IMR-90 (cell line): ENCODE results near the gene MLX. TPM values are rescaled to one million over a fixed set of nuclear protein-coding genes. Genes with fewer than 3 reads are reported as not detected.

Experiments used
- ATAC-seq: fragments of 200-7000 bp; cut with Tn5 transposase; 2 replicates; pipeline ENCODE4 v1.9.1; 2020; ENCODE audit warnings: low read depth, mild to moderate bottlenecking, moderate library complexity
- BruUV-seq: library from RNA; stranded (reverse); fragments of 400-500 nt; replicated peaks from 2 replicates; lab custom pipeline; 2021; lab: Mats Ljungman, UMichigan
- CTCF ChIA-PET: fragments of 300-600 bp; formaldehyde crosslinking; extraction: SDS; loops from one replicate; lab custom pipeline; 2021; ENCODE audit warnings: antibody characterized with exemption; lab: Yijun Ruan, JAX
- POLR2A ChIA-PET: fragments of 300-600 bp; sonication (Branson Sonifier 250); formaldehyde crosslinking; loops from one replicate; lab custom pipeline; 2022; ENCODE audit warnings: antibody characterized with exemption; ENCODE audit not compliant: unreplicated experiment; lab: Charles Lee
- DNase-seq: peaks from one replicate; pipeline ENCODE4 v3.0.0; 2013
- H2AFZ ChIP-seq: replicated peaks from 2 replicates; pipeline ENCODE3; 2013; ENCODE audit warnings: low read length, mild to moderate bottlenecking; ENCODE audit not compliant: poor library complexity
- H2AK5ac ChIP-seq: 2 replicates; pipeline ENCODE4 v1.6.1; 2013; ENCODE audit warnings: low read depth, low read length, inconsistent platforms
- H2AK9ac ChIP-seq: replicated peaks from 2 replicates; pipeline ENCODE3; 2013; ENCODE audit warnings: mild to moderate bottlenecking, low read depth, low read length, moderate library complexity; ENCODE audit not compliant: poor library complexity
- H2BK120ac ChIP-seq: 2 replicates; pipeline ENCODE4 v1.6.1; 2013; ENCODE audit warnings: low read depth, low read length, inconsistent platforms
- H2BK15ac ChIP-seq: 3 replicates; pipeline ENCODE4 v1.6.1; 2013; ENCODE audit warnings: low read depth, low read length, inconsistent platforms
- H2BK20ac ChIP-seq: 2 replicates; pipeline ENCODE4 v1.6.1; 2013; ENCODE audit warnings: low read depth, mild to moderate bottlenecking, inconsistent platforms, low read length, moderate library complexity
- H2BK5ac ChIP-seq: 2 replicates; pipeline ENCODE4 v1.6.1; 2013; ENCODE audit warnings: mild to moderate bottlenecking, low read depth, low read length, inconsistent platforms; ENCODE audit not compliant: poor library complexity, severe bottlenecking
- H3K14ac ChIP-seq: replicated peaks from 2 replicates; pipeline ENCODE4 v1.6.1; 2013; ENCODE audit warnings: low read depth, low read length, inconsistent platforms
- H3K18ac ChIP-seq: 2 replicates; pipeline ENCODE4 v1.6.1; 2013; ENCODE audit warnings: low read depth, low read length, control low read depth
- H3K23ac ChIP-seq: 2 replicates; pipeline ENCODE4 v1.6.1; 2013; ENCODE audit warnings: low read depth, low read length, inconsistent platforms
- H3K27ac ChIP-seq: 2 replicates; pipeline ENCODE4 v1.5.1; 2013; ENCODE audit warnings: mild to moderate bottlenecking, control low read depth, low read length; ENCODE audit not compliant: insufficient read depth
- H3K27me3 ChIP-seq: 2 replicates; pipeline ENCODE4 v1.6.1; 2013; ENCODE audit warnings: low read length; ENCODE audit not compliant: control insufficient read depth, insufficient read depth
- H3K36me3 ChIP-seq: 2 replicates; pipeline ENCODE4 v1.6.1; 2013; ENCODE audit warnings: low read length, mixed read lengths; ENCODE audit not compliant: control insufficient read depth, insufficient read depth
- H3K4ac ChIP-seq: 2 replicates; pipeline ENCODE4 v1.6.1; 2013; ENCODE audit warnings: low read depth, low read length, inconsistent platforms
- H3K4me1 ChIP-seq: 2 replicates; pipeline ENCODE4 v1.6.1; 2013; ENCODE audit warnings: low read length, mixed read lengths; ENCODE audit not compliant: control insufficient read depth, insufficient read depth
- H3K4me2 ChIP-seq: 2 replicates; pipeline ENCODE4 v1.6.1; 2013; ENCODE audit warnings: low read depth, mild to moderate bottlenecking, control low read depth, low read length, moderate library complexity
- H3K4me3 ChIP-seq: 2 replicates; pipeline ENCODE4 v1.5.1; 2013; ENCODE audit warnings: low read depth, mild to moderate bottlenecking, control low read depth, low read length, moderate library complexity; ENCODE audit not compliant: insufficient read depth
- H3K56ac ChIP-seq: 2 replicates; pipeline ENCODE4 v1.6.1; 2013; ENCODE audit warnings: low read length, inconsistent platforms; ENCODE audit not compliant: insufficient read depth; ENCODE audit errors: extremely low read depth
- H3K79me1 ChIP-seq, 2 experiments: 2 replicates each; pipeline ENCODE4 v1.6.1; 2013; ENCODE audit warnings: low read length in 2 of 2, inconsistent platforms in 1 of 2, low read depth in 1 of 2
- H3K9ac ChIP-seq: 2 replicates; pipeline ENCODE4 v1.6.1; 2013; ENCODE audit warnings: low read depth, low read length, control low read depth
- H3K9me1 ChIP-seq: 2 replicates; pipeline ENCODE4 v1.6.1; 2013; ENCODE audit warnings: low read length, inconsistent platforms; ENCODE audit not compliant: insufficient read depth
- H3K9me3 ChIP-seq: 2 replicates; pipeline ENCODE4 v1.6.1; 2013; ENCODE audit warnings: low read length; ENCODE audit not compliant: control insufficient read depth, insufficient read depth
- H4K20me1 ChIP-seq: 2 replicates; pipeline ENCODE4 v1.6.1; 2013; ENCODE audit warnings: low read length, inconsistent platforms; ENCODE audit not compliant: insufficient read depth
- H4K5ac ChIP-seq: 2 replicates; pipeline ENCODE4 v1.6.1; 2013; ENCODE audit warnings: mild to moderate bottlenecking, low read depth, low read length, control low read depth
- H4K8ac ChIP-seq, 2 experiments: 2 replicates each; pipeline ENCODE4 v1.6.1; 2013; ENCODE audit warnings: low read depth in 2 of 2, low read length in 2 of 2, control low read depth in 1 of 2, inconsistent platforms in 1 of 2
- H4K91ac ChIP-seq: 2 replicates; pipeline ENCODE4 v1.6.1; 2013; ENCODE audit warnings: low read depth, low read length, inconsistent platforms; ENCODE audit not compliant: insufficient read depth
- BHLHE40 ChIP-seq: fragments of 150-350 bp; IDR thresholded peaks from 2 replicates; pipeline ENCODE4 v1.6.1; 2016; ENCODE audit warnings: mild to moderate bottlenecking, low read depth, low read length
- CEBPB ChIP-seq: IDR thresholded peaks from 2 replicates; pipeline ENCODE4 v1.6.1; 2012; ENCODE audit warnings: low read depth, low read length, improper control_type of control experiment
- CHD1 ChIP-seq: IDR thresholded peaks from 2 replicates; pipeline ENCODE4 v1.6.1; 2012; ENCODE audit warnings: low read depth, low read length, improper control_type of control experiment
- CTCF ChIP-seq: conservative IDR thresholded peaks from 2 replicates; pipeline ENCODE4 v1.5.1; 2012; ENCODE audit warnings: mild to moderate bottlenecking, low read depth, low read length, improper control_type of control experiment
- ELK1 ChIP-seq: fragments of 150-350 bp; IDR thresholded peaks from 2 replicates; pipeline ENCODE4 v1.6.1; 2016; ENCODE audit warnings: low read depth, mild to moderate bottlenecking, low read length, moderate library complexity, borderline replicate concordance
- FOS ChIP-seq: fragments of 150-350 bp; IDR thresholded peaks from 2 replicates; pipeline ENCODE4 v1.6.1; 2016; ENCODE audit warnings: low read depth, low read length
- MAFK ChIP-seq: IDR thresholded peaks from 2 replicates; pipeline ENCODE4 v1.6.1; 2012; ENCODE audit warnings: low read depth, low read length, improper control_type of control experiment
- MAZ ChIP-seq: IDR thresholded peaks from 2 replicates; pipeline ENCODE4 v1.6.1; 2012; ENCODE audit warnings: low read depth, mild to moderate bottlenecking, low read length, improper control_type of control experiment, moderate library complexity, borderline replicate concordance
- MXI1 ChIP-seq: IDR thresholded peaks from 2 replicates; pipeline ENCODE4 v1.6.1; 2012; ENCODE audit warnings: low read depth, mild to moderate bottlenecking, low read length, moderate library complexity, borderline replicate concordance
- NFE2L2 ChIP-seq: fragments of 150-350 bp; IDR thresholded peaks from 2 replicates; pipeline ENCODE4 v1.6.1; 2016; ENCODE audit warnings: low read depth, mild to moderate bottlenecking, low read length
- POLR2A ChIP-seq: IDR thresholded peaks from 2 replicates; pipeline ENCODE4 v1.6.1; 2012; ENCODE audit warnings: mild to moderate bottlenecking, low read depth, low read length
- RAD21 ChIP-seq: IDR thresholded peaks from 2 replicates; pipeline ENCODE4 v1.6.1; 2012; ENCODE audit warnings: low read length, improper control_type of control experiment
- RCOR1 ChIP-seq: IDR thresholded peaks from 2 replicates; pipeline ENCODE4 v1.6.1; 2012; ENCODE audit warnings: mild to moderate bottlenecking, low read length, improper control_type of control experiment; ENCODE audit not compliant: insufficient replicate concordance
- RFX5 ChIP-seq: IDR thresholded peaks from 2 replicates; pipeline ENCODE4 v1.8.0; 2012; ENCODE audit warnings: low read depth, mild to moderate bottlenecking, low read length, moderate library complexity
- SMC3 ChIP-seq: fragments of 150-350 bp; IDR thresholded peaks from 2 replicates; pipeline ENCODE4 v1.6.1; 2016; ENCODE audit warnings: low read depth, mild to moderate bottlenecking, antibody characterized with exemption, low read length, moderate library complexity
- WGBS, 2 experiments: methylation state at CpG; one replicate each; pipeline versions ENCODE4 v1.1.5 to v1.1.7; 2013; ENCODE audit warnings: missing lambda C conversion rate in 2 of 2; ENCODE audit not compliant: insufficient read length in 1 of 2; ENCODE audit errors: extremely low coverage in 2 of 2; 5-methylcytosine and 5-hydroxymethylcytosine counted together
- dilution Hi-C: fragments of 300-500 bp; cut with HindIII; formaldehyde crosslinking; loops from one replicate; pipeline ENCODE4 v1.14.3; 2018; ENCODE audit warnings: low sequenced_read_pairs; ENCODE audit not compliant: unreplicated experiment
- in situ Hi-C: fragments of 300-500 bp; cut with MboI; formaldehyde crosslinking; loops from 3 replicates; pipeline ENCODE4 v1.14.3; 2019; ENCODE audit warnings: low sequenced_read_pairs, inconsistent platforms, mixed read lengths
- intact Hi-C: fragments of 100-400 bp; cut with micrococcal nuclease; formaldehyde crosslinking; loops from 2 replicates; pipeline ENCODE4 v1.10.0; 2022
- polyA plus RNA-seq, 3 experiments: library from polyadenylated mRNA; depleted of rRNA; stranded (reverse); fragments of >200 nt; gene quantifications; 2 replicates each; pipeline ENCODE4 v1.2.3, GENCODE V29; 2012; ENCODE audit warnings: low replicate concordance in 1 of 3
- total RNA-seq: library from RNA; depleted of rRNA; stranded (reverse); fragments of >200 nt; gene quantifications from 2 replicates; pipeline ENCODE4 v1.2.3, GENCODE V29; 2012

MLX gene
- total and polyA plus RNA-seq, 2 of the 4 experiments (the other 2 are of a cell fraction), result 37.8 to 45.6 TPM

- POLR2A ChIA-PET, result no interaction called here
These were observed 18.0 kb downstream of the MLX start for GRCh38 chr17:42584880-42585279.

More at GRCh38 chr17:42584880-42585279, 18.0 kb downstream of the MLX start:
- Histone ChIP-seq H3K9me1 (no peaks in the 10 kb centered on the region; the same call in 1 of the 2 replicates), H3K4me2 (no peak overlapping the region), H4K91ac (no peak overlapping the region), H3K4me1 (no peaks in the 10 kb centered on the region), H3K23ac (no peak overlapping the region), H2AK9ac (no peak overlapping the region), H2AK5ac (no peak overlapping the region), H2BK120ac (no peak overlapping the region), H3K36me3 (peaks cover 66% of the 10 kb centered on the region), H3K27ac (no peak overlapping the region), H2BK5ac (no peak overlapping the region), H3K4ac (no peak overlapping the region), H3K56ac (no peak overlapping the region), H2AFZ (no peak overlapping the region), H3K9me3 (no peaks in the 10 kb centered on the region), H3K79me1 (peaks cover 4 to 12% of the 10 kb centered on the region in 2 experiments; a peak in 2 of 4 replicates), H2BK20ac (no peak overlapping the region), H4K20me1 (peaks cover 17% of the 10 kb centered on the region; the same call in 1 of the 2 replicates), H3K4me3 (no peak overlapping the region), H2BK15ac (no peak overlapping the region), H3K18ac (no peak overlapping the region), H4K8ac (no peak overlapping the region), H3K27me3 (no peaks in the 10 kb centered on the region), H3K9ac (no peak overlapping the region), H3K14ac (no peak overlapping the region), H4K5ac (no peak overlapping the region)
- intact Hi-C loops (no loop called here), dilution Hi-C loops (no loop called here), in situ Hi-C loops (no loop called here)
- no peak for DNase-seq
- WGBS, 2 experiments, result 100% methylated on average over 2 of the region's 9 CpGs; no CpG with 5 or more reads in 1 of the 2 experiments
- TF ChIP-seq BHLHE40 (no peak), ELK1 (no peak), RFX5 (no peak), MXI1 (no peak), POLR2A (no peak), FOS (no peak), RAD21 (no peak), CTCF (no peak), NFE2L2 (no peak), CHD1 (no peak), MAFK (no peak), MAZ (no peak), RCOR1 (no peak), CEBPB (no peak), SMC3 (no peak)
- CTCF ChIA-PET, result no interaction called here
- ATAC-seq, result no peak
- no TSS peak for BruUV-seq
